Sigmoid colon (tissue), 4 donors: ENCODE measurements around the gene SART3.

Source experiments
- EP300 ChIP-seq, 4 donors: sonication (generic); formaldehyde crosslinking; IDR thresholded peaks; one replicate each; pipeline ENCODE4 v1.6.1; 2017; ENCODE audit warnings: antibody characterized with exemption in 4 of 4
- POLR2A ChIP-seq, 2 donors: fragments of 450-650 bp; IDR thresholded peaks; one replicate each; pipeline ENCODE4 v1.6.1; 2016; ENCODE audit warnings: antibody characterized with exemption in 2 of 2, mild to moderate bottlenecking in 2 of 2, moderate library complexity in 2 of 2
- POLR2AphosphoS5 ChIP-seq, 4 donors: sonication (generic); formaldehyde crosslinking; IDR thresholded peaks; one replicate each; pipeline ENCODE4 v1.6.1; 2017; ENCODE audit warnings: antibody characterized with exemption in 4 of 4
- TF ChIP-seq, protein P1 (sequence below), 4 experiments: fragments of 450-650 bp in 3 of 4; fragments of 200-600 bp in 1 of 4; IDR thresholded peaks; one replicate each; pipeline ENCODE4 v1.5.1; 2016 to 2019; ENCODE audit warnings: antibody characterized with exemption in 4 of 4, mild to moderate bottlenecking in 3 of 4, moderate library complexity in 2 of 4

DNA sequence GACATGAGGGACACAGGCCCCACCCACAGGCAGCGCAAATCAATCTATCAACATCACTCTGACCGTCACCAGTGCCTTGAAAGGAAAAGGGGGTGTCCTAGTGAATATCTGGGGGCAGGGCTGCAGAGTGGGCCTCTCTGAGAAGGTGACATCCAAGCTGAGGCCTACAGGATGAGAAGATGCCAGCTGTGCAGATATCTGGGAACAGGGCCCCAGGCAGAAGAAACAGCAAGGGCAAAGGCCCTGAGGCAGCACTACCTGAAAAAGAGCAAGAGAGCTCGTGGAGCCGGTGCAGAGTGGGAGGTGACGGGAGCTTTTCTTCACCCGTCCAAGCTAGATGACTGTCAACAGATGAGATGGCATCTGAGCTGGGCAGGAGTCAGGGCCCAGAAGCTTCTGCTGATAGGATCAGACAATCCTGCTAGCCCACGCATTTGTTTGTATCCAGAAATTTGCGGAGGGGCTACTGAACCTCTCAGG, 49.4 kb upstream of the SART3 start:
- TF ChIP-seq, protein P1, sequence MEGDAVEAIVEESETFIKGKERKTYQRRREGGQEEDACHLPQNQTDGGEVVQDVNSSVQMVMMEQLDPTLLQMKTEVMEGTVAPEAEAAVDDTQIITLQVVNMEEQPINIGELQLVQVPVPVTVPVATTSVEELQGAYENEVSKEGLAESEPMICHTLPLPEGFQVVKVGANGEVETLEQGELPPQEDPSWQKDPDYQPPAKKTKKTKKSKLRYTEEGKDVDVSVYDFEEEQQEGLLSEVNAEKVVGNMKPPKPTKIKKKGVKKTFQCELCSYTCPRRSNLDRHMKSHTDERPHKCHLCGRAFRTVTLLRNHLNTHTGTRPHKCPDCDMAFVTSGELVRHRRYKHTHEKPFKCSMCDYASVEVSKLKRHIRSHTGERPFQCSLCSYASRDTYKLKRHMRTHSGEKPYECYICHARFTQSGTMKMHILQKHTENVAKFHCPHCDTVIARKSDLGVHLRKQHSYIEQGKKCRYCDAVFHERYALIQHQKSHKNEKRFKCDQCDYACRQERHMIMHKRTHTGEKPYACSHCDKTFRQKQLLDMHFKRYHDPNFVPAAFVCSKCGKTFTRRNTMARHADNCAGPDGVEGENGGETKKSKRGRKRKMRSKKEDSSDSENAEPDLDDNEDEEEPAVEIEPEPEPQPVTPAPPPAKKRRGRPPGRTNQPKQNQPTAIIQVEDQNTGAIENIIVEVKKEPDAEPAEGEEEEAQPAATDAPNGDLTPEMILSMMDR (IDR thresholded peaks at IDR 0.05): no peak
- TF ChIP-seq POLR2A (IDR thresholded peaks at IDR 0.05) (no peak), POLR2AphosphoS5 (IDR thresholded peaks at IDR 0.05) (no peak), EP300 (IDR thresholded peaks at IDR 0.05) (no peak)
